Stimulated activated CD8-positive, alpha-beta memory T cell treated with anti-CD3 and anti-CD28 coated beads, Interleukin-4, amount 100 ng/mL, for 24 hours (primary cell): ENCODE results near the gene PCNT.
"Not testable (repeated sequence)": the region's sequence is repeated elsewhere in the genome, so short reads cannot be mapped to it uniquely, and the experiment has no call there.

Source experiments
- DNase-seq: peaks from one replicate; pipeline ENCODE4 v3.0.0-alpha.2; 2020; ENCODE audit warnings: low read depth

Gene PCNT

DNA sequence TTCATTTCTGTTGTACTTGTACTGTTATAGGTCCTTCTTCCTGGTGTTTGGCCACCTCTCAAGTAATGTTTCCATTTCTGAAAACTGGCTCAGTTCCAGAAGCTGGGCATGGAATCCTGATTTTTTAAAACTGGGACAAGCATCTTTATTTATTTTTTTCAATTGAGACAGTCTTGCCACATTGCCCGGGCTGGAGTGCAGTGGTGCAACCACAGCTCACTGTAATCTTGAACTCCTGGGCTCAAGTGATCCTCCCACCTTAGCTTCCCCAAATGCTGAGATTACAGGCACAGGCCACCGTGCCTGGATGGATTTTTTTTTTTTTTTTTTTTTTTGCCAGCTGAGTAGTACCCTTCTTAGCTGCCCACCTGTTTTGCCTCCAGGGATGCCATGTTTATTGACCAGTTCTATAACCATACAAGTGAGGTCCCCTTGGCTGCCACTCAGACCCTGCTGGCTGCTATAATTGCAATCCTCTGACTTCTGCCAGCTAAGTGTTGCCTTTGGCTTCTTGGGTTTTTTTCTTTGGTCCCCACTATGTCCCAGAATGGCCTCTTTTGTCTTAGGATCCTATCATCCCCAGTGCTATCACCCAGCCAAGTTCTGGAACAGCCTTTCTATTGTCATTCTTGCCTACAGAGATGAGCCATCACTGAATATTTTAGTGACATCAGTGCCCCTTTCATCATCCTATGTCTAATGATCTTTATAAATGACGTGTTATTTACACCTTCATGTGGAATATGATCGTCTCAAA, 130.9 kb downstream of the PCNT start:
- DNase-seq: no peak

DNA sequence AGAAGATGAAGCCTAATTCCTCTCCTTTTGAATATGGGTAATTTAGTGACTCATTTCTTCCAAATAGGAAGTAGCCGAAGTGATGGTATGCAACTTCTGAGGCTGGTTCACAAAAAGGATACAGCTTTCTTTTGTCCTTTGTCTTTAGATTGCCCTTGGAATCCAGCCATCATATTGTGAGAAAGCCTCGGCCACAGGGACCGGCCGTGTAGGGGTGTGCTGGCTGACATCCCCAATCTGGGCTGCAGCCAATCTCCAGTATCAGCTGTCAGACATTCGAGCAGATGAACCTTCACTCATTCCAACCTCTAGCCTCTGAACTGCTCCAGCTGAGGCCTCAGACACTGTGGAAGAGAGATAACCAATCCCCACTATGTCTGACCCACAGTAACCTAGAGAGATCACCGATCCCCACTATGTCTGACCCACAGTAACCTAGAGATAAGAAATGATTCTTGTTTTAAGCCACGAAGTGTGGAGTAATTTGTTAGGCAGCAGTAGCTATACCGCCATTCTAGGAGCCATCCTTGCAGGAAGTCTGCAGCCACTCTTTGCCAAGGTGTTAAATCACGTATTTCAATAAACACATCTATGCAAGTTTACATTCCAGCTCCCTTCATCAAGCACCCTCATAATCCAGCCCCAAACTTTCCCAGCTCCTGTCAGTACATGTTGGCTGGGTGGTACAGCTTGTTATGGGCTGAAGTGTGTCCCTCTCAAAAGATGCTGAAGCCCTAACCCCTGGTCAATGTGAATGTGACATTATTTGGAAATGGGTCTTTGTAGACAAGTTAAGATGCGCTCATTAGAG, 131.8 kb downstream of the PCNT start:
- DNase-seq: no peak

DNA sequence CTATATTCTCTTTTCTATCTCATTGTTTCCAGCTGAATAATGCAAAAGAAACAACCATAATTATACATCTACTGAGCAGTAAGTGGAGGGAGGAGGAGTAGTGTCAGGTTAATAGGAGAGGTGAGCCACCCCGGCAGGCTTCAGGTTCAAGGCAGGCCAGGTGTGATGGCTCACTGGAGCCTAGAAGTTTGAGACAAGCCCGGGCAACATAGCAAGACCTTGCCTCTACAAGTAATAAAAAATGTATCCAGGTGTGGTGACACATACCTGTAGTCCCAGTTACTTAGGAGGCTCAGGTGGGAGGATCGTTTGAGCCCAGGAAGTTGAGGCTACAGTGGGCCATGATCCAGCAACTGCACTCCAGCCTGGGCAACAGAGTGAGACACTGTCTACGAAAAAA, 132.8 kb downstream of the PCNT start:
- DNase-seq: no peak

DNA sequence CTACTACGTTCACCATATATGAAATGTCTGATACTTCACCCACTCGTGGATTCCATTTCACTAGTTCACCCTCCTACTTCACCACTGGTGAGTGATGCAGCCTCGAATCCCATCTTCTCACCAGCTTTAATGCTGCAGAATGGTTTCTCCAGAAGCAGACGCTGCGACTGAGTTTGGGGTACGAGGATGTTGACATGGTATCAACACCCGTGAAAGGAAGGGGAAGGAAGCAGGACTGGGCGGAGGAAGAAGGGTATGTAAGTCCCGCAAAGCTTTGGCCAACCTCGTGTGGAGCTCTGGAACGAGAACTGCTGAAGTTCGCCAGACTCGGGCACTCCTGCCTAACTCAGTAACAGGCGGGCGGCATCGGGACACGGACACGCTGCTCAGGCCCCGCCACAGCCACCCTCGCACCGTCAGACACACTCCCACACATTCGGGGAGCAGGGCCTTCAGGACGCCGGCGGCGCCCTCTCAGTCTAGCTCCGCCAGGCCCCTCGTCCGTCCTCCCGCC, 133.9 kb downstream of the PCNT start:
- no peak for DNase-seq

DNA sequence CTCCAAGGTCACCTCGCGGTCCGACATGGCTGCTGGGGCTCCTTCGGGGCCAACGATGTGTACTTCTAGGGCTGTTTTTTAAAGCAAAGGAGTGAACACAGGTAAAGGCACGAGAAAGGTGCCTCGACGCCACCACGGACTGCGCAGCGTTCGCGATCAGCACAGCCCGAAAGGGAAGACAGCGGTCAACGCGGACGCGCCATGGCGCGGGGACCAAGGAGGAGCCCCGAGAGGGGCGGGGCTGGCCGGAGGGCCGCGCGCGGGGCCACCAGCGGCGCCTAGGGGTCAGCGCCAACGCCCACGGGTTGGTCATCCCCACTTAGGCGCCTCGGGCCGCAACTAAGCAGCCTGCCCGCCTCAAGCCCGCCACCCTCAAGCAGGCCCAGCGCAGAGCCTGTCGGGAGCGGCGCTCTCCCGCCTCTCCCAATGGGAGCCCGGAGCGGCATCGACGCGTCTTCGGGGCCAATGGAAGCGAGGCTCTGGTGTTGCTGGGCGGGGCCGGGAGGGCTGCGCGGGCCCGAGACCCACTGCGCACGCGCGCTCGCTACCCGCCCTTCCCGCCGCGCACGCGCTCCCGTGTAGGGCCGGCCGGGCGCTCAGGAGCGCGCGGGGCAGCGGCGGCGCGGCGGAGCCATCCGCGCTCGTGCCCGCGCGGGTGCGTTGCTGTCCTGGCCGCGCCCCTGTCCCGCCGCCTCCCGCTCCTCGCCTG, 134.5 kb downstream of the PCNT start, which contains the start of gene DIP2A:
Gene DIP2A, plus strand, starts transcription at position 577 of the 709 bp plus-strand sequence. CDS start 241 bp downstream, outside the sequence.
- peak; percentile 90 for DNase-seq

DNA sequence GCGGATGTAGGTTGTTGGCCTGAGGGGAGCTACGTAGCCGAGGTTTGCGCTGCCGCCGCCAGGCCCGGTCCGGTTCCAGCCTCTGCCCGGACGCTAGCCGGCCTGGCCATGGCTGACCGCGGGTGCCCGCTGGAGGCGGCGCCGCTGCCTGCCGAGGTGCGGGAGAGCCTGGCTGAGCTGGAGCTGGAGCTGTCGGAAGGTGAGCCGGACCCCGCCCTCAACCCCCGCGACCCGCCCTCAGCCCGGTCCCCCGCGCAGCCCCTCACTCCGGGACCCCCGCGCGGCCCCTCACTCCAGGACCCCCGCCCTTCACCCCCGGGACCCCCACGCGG, 135.0 kb downstream of the PCNT start:
- DNase-seq: no peak

DNA sequence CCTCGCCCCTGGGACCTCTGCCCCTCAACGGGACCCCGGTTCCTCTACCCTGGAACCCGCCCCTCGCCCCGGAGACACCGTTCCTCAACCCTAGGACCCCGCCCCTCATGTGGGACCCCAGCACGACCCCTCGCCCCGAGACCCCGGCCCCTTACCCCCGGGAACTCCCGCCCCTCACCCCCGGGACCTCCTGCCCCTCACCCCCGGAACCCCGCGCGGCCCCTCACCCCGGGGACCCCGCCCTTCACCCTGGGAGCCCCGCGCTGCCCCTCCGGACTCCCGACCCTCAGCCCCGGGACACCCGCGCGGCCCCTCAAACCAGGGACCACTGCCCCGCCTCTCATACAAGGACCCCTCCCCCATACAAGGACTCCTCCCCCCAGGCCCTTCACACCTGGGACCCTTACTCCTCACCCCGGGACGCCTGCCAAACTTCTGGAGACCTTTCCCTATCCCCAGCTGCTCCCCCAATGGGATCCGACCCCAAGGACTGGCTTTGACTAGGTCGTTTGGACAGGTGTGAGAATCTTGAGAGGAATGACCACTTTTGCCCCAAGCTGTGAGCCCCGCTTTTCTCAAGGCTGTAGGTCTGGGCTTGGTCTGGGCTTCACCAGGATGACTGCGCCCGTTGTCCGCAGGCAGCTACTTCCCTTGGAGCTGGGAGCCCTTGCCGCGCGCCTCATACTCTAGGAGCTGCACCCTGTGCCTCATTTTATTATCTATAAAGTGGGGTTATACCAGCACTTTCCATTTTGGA, 135.6 kb downstream of the PCNT start:
- DNase-seq: no peak

DNA sequence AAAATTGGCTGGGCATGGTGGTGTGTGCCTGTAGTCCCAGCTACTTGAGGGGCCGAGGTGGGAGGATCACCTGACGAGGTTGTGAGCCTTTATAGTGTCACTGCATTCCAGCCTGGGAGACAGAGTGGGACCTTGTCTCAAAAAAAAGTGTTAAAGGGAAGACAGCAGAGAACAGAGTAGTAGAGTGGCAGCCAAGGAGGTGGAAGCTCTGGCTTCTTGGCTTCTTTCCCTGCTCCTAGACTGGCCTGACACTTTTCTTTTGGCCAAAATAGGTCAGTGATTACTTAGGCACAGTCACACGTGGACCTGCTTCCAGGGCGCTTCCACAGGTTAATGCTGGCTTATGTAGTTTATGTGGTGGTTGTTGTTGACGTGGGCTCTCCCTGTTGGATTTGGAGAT, 138.0 kb downstream of the PCNT start:
- no peak for DNase-seq

DNA sequence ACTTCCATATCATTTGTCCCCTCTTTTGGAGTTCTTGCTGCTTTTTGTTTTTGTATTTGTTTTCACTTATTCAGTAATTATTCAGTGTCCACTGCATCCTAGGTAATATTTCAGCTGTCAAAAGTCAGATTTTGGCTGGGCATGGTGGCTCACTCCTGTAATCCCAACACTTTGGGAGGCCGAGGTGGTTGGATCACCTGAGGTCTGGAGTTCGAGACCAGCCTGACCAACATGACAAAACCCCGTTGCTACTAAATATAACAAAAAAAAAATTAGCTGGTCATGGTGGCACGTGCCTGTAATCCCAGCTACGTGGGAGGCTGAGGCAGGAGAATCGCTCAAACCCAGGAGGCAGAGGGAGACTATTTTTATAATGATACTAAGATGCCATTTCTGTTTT, 141.2 kb downstream of the PCNT start:
- not testable (repeated sequence) for DNase-seq

DNA sequence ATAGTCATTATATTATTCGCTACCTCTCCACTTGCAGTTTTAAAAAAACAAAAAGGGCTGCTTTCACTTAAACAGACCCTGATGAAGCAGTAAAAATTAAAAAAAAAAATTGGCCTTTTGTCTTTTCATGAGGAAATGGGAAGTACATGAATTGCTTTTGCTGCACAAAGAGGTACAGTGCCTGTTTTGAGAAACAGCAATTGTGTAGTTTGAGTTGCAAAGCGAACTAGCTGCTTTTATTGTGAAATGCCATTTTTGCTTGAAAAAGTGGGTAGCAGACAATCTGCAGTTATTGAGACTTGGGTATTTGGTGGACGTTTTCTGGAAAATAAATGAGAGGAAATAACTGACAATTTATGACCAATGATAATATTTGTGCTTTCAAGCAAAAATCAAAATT, 141.7 kb downstream of the PCNT start:
- DNase-seq: no peak

DNA sequence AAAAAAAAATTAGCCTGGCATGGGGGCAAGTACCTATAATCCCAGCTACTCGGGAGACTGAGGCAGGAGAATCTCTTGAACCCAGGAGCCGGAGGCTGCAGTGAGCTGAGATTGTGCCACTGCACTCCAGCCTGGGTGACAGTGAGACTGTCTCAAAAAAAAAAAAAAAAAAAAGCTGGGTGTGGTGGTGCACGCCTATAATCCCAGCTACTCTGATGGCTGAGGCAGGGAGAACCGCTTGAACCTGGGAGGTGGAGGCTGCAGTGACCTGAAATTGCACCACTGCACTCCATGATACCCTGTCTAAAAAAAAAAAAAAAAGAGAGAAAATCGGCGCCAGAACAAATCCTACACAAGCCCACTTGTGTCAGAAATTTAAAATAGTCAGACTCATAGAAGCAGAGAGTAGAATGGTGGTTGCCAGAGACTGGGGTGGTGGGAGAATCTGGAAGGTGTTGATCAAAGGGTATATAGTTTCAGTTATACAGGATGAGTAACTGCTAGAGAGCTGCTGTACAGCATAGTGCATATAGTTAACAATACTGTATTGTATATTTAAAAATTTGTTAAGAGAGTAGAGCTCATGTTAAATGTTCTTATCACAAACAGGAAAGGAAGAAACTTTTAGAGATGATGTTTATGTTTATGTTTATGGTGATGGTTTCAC, 144.3 kb downstream of the PCNT start:
- DNase-seq: no peak

DNA sequence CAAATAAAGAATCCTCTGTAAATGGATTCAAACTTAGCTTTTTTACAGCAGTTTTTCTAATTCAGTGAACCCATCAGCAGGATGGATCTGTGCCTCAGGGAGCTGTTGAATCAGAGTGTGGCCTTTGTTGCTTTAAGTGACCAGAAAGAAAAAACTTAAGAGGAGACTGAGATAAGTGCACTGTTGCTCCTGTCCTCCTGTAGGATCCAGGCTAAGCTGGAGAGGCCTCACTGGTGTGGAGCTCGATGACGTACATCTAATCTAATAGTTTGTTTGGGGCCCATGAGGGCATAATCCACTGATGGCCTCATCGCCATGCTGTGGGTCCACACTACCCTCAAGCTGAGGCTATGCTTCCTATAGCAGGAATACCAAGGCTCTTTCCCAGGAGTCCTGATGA, 145.3 kb downstream of the PCNT start:
- DNase-seq: no peak

DNA sequence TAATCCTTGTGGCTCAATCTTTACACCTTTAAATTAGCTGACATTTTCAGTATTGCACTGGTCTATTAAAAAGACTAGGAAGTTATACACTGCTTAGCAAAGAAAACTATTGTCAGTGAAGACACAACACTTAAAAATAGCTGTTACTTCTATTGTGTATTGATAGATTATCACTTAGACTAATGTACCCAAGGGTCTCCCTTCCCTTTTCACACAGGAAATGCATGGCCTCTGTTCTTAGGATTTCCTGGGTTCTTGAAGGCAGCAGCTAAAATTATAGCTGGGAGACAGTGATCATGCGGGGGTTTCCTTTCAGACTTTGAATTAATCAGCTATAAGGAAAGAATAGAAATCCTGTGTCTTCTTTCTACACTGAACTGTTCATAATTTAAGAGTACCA, 147.6 kb downstream of the PCNT start:
- no peak for DNase-seq

DNA sequence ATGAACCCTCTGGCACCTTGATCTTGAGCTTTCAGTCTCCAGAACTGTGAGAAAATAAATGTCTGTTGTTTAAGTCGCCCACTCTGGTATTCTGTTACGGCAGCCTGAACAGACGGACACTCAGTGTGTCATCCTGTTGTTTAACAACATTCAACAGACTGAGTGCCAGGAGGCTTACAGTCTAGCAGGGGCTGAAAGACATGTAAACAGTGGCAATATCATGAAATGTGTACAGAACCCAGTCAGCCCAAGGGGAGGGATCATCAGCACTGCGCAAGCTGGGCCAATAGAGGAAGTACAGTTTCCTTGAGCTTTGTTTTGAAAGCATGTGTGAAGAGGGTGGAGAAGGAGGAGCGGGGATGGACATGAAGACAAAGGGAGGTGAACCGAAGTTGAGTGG, 148.3 kb downstream of the PCNT start:
- no peak for DNase-seq

DNA sequence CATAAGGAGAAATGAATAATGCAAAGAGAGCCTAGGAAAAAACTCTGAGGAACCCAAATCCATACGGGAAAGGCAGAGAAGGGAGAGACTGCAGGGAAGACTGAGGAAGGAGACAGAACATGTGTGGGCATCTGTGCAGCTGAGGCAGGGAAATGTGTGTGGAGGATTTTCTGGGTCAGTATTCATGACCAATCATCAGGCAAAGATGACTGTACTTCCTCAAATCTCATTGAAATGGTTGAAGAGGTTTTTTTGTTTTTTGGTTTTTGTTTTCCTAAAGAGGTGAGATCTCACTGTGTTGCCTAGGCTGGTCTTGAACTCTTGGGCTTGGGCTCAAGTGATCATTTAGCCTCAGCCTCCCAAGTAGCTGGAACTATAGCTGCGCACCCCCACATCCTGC, 150.4 kb downstream of the PCNT start:
- no peak for DNase-seq

DNA sequence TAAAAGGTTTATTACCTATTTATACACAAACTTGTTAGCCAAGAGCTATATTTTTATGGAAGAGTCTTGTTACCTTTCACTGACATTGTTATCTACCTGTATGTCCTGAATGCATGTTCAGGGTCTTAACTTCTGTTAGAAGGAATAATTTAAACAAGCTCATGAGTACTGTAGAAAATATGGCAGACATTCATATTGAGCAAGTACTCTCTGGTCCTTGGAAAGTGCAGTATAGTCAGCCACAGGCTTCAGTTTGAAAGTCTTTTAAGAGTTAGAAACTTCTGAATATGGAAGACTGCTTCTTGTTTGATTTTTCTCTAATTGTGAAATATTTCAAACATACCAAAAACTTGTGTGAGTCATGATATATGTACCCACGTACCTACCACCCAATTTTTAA, 151.3 kb downstream of the PCNT start:
- no peak for DNase-seq

DNA sequence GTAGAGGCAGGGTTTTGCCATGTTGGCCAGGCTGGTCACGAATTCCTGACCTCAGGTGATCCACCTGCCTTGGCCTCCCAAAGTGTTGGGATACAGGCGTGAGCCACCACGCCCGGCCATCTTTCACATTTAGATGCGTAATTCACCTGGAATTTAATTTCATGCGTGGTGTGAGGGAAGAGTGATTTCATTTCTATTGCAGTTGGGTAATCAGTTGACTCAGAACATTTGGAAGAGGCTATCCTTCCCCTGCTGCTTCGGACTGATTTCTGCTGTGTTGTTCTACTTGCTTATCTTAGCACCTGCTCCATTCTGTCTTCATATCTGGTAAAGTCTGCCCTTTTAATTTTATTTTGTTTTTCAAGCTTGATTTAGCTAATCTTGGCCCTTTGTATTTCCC, 153.8 kb downstream of the PCNT start:
- no peak for DNase-seq

DNA sequence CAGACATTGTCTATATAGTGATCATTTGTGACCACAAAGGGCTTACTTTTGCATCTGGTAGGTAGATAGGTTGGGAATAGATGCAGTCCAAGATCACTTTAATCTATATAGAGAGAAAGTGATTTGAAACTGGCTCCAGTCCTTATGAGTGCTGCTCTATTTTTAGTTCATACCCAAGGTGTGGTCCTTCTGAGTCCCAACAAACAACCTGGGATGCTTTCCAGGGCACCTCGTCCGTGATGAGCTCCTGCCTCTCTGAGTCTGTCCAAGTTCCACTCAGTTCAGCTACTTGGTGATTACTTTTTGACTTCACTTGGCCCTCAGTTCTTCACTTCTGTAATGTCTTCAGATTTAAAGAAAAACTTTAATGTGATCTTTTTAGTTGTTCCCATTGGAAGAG, 155.0 kb downstream of the PCNT start:
- DNase-seq: no peak

DNA sequence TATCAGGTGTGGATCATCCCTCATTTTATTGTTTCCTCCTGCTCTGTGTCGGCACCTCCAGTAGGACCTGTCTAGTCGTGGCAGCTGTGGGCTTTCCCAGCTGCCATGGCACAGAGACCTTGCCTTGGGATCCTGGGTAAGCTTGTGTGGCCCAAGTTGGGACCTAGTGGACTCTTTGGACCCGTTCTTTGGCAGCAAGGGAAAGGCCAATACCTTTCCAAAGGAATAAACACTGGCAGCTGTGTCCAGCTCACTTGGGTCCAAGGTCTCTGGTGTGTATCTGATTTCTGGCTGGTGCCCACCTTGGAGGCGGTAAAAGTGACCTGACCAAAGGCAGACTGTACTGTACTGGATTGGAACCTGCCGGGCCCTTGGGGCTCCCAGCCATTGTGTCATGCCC, 156.5 kb downstream of the PCNT start:
- no peak for DNase-seq

DNA sequence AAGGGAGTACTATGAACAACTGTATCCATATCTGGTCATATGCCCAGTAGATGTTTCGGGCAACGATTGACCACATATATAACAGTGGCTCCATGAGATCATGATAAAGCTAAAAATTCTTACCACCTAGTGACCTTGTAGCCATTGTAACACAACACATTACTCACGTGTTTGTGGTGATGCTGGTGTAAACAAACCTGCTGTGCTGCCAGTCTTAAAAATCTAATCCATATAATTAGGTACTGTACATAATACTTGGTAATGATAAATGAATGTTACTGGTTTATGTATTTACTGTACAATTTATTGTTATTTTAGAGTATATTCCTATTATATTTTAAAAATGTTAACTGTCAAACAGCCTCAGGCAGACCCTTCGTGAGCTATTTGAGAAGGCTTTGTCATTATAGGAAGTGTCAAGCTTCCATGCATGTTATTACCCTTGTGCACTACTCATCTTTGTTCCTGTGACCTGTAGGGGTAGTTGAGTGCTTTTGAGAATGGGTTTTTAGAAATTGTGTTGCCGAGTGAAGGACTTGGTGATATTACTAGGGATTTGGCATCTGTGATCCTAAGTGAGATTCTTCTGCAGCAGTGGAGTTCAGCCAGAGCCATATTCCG, 158.4 kb downstream of the PCNT start:
- no peak for DNase-seq

DNA sequence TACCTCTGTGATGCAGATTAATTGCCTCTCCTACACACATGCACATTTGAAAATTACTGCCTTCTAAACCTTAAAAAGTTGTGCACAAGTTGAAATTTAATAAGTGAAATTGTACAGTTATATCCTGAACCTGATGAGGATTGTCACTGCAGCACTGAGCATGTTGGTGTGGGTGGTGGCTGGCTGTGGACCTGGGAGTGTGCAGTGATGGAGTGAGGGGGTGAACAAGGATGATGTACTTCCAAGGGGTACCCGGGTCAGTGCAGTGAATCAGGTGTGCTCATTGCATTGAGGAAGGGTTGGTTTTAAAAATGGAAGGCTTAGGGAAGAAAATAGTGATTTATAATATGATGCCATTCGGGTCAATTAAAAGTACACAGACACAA, 158.9 kb downstream of the PCNT start:
- DNase-seq: no peak
